ENCODE data around the gene GATB.

The GATB gene

GRCh38 chr4:151781026-151781425 is 20.2 kb upstream of the GATB start:
- no peaks in the 10 kb centered on the region for H4K20me1 ChIP-seq (ENCODE audit: low read depth, low read length)

GRCh38 chr4:151777471-151777870 is 16.7 kb upstream of the GATB start:
- H3K4me3 ChIP-seq (ENCODE audit: insufficient read depth, low read length, poor library complexity, severe bottlenecking), result no peak overlapping the region
- no peaks in the 10 kb centered on the region for H3F3A ChIP-seq (ENCODE audit: insufficient read depth)
- no peak overlapping the region for H2AFZ ChIP-seq (ENCODE audit: low read depth, low read length, severe bottlenecking)
- no peak overlapping the region for H3K27ac ChIP-seq (ENCODE audit: low read depth, low read length)
- no peak for TF ChIP-seq CTCF (IDR thresholded peaks at IDR 0.05; ENCODE audit: insufficient read depth, low read length, poor library complexity, severe bottlenecking)
- no peak for TF ChIP-seq EZH2phosphoT487 (conservative IDR thresholded peaks at IDR 0.05; ENCODE audit: low read length)
- H3K4me2 ChIP-seq (ENCODE audit: low read depth, low read length, poor library complexity, severe bottlenecking), result no peak overlapping the region
- H4K20me1 ChIP-seq (ENCODE audit: low read depth, low read length), result no peaks in the 10 kb centered on the region
- H3K36me3 ChIP-seq (ENCODE audit: low read length), result no peaks in the 10 kb centered on the region
- 0 out of 2 replicates have a peak, but pooled peaks cover 4% of the 10 kb centered on the region for H3K9me3 ChIP-seq (ENCODE audit: insufficient read depth, low read length)
- H3K27me3 ChIP-seq (ENCODE audit: low read length), result no peaks in the 10 kb centered on the region
- no peaks in the 10 kb centered on the region for H3K79me2 ChIP-seq (ENCODE audit: insufficient read depth, low read length)
- no peak overlapping the region for H3K9ac ChIP-seq (ENCODE audit: low read length)
- no peaks in the 10 kb centered on the region for H3K9me2 ChIP-seq (replicated peaks; ENCODE audit: insufficient read depth, low read length)

More at GRCh38 chr4:151781026-151781425, 20.2 kb upstream of the GATB start:
- H3K9ac ChIP-seq (ENCODE audit: low read length), result no peak overlapping the region
- H3F3A ChIP-seq (ENCODE audit: insufficient read depth), result no peaks in the 10 kb centered on the region
- H3K36me3 ChIP-seq (ENCODE audit: low read length), result no peaks in the 10 kb centered on the region
- H3K27ac ChIP-seq (ENCODE audit: low read depth, low read length), result no peak overlapping the region
- no peaks in the 10 kb centered on the region for H3K27me3 ChIP-seq (ENCODE audit: low read length)
- H3K4me3 ChIP-seq (ENCODE audit: insufficient read depth, low read length, poor library complexity, severe bottlenecking), result no peak overlapping the region
- no peak for TF ChIP-seq EZH2phosphoT487 (conservative IDR thresholded peaks at IDR 0.05; ENCODE audit: low read length)
- no peak for TF ChIP-seq CTCF (IDR thresholded peaks at IDR 0.05; ENCODE audit: insufficient read depth, low read length, poor library complexity, severe bottlenecking)
- H3K4me2 ChIP-seq (ENCODE audit: low read depth, low read length, poor library complexity, severe bottlenecking), result no peak overlapping the region
- H2AFZ ChIP-seq (ENCODE audit: low read depth, low read length, severe bottlenecking), result no peak overlapping the region
- H3K79me2 ChIP-seq (ENCODE audit: insufficient read depth, low read length), result no peaks in the 10 kb centered on the region
- no peaks in the 10 kb centered on the region for H3K9me2 ChIP-seq (replicated peaks; ENCODE audit: insufficient read depth, low read length)
- H3K9me3 ChIP-seq (ENCODE audit: insufficient read depth, low read length), result no peaks in the 10 kb centered on the region

- no peak overlapping the region for H2AFZ ChIP-seq (ENCODE audit: low read depth, low read length, severe bottlenecking)
- H3K79me2 ChIP-seq (ENCODE audit: insufficient read depth, low read length), result no peaks in the 10 kb centered on the region
- H3K4me3 ChIP-seq (ENCODE audit: insufficient read depth, low read length, poor library complexity, severe bottlenecking), result no peak overlapping the region
- TF ChIP-seq CTCF (IDR thresholded peaks at IDR 0.05; ENCODE audit: insufficient read depth, low read length, poor library complexity, severe bottlenecking) (no peak), EZH2phosphoT487 (conservative IDR thresholded peaks at IDR 0.05; ENCODE audit: low read length) (no peak)
- H3K9me3 ChIP-seq (ENCODE audit: insufficient read depth, low read length), result 0 out of 2 replicates have a peak, but pooled peaks cover 4% of the 10 kb centered on the region
- no peaks in the 10 kb centered on the region for H3F3A ChIP-seq (ENCODE audit: insufficient read depth)
- H3K9me2 ChIP-seq (replicated peaks; ENCODE audit: insufficient read depth, low read length), result no peaks in the 10 kb centered on the region
- no peak overlapping the region for H3K4me2 ChIP-seq (ENCODE audit: low read depth, low read length, poor library complexity, severe bottlenecking)
- no peak overlapping the region for H3K9ac ChIP-seq (ENCODE audit: low read length)
- H3K27me3 ChIP-seq (ENCODE audit: low read length), result no peaks in the 10 kb centered on the region
- no peaks in the 10 kb centered on the region for H3K36me3 ChIP-seq (ENCODE audit: low read length)
- no peak overlapping the region for H3K27ac ChIP-seq (ENCODE audit: low read depth, low read length)
- H4K20me1 ChIP-seq (ENCODE audit: low read depth, low read length), result no peaks in the 10 kb centered on the region
Observed at GRCh38 chr4:151774324-151774723, 13.5 kb upstream of the GATB start.

Measured in SU-DHL-6 (cell line).